AG09319 (cell line): Measurements from ENCODE around the gene SNRNP70.

Experiments used
- DNase-seq: peaks from one replicate; pipeline ENCODE4 v3.0.0-alpha.2; 2010; ENCODE audit warnings: low read depth; ENCODE audit errors: extremely low read depth
- CTCF ChIP-seq: IDR thresholded peaks from 2 replicates; pipeline ENCODE4 v1.5.1; 2011; ENCODE audit warnings: low read depth, mild to moderate bottlenecking, inconsistent platforms, low read length, moderate library complexity

The SNRNP70 gene

GRCh38 chr19:49085868-49086232 is 599 bp downstream of the SNRNP70 start:
- DNase-seq, result no peak
- TF ChIP-seq CTCF, result no peak

- no peak for TF ChIP-seq CTCF
- DNase-seq, result no peak
Measured at GRCh38 chr19:49086296-49086695, 1.0 kb downstream of the SNRNP70 start.

- TF ChIP-seq CTCF, result no peak
- DNase-seq, result no peak
Measured at GRCh38 chr19:49091391-49092038, 6.3 kb downstream of the SNRNP70 start.

GRCh38 chr19:49092686-49093085 is 7.4 kb downstream of the SNRNP70 start:
- TF ChIP-seq CTCF, result no peak
- no peak for DNase-seq

- TF ChIP-seq CTCF, result no peak
- DNase-seq, result no peak
Measured at GRCh38 chr19:49094505-49095482, 9.5 kb downstream of the SNRNP70 start.

GRCh38 chr19:49097453-49098288 is 12.4 kb downstream of the SNRNP70 start:
- no peak for DNase-seq
- peak; percentile 100 for TF ChIP-seq CTCF
